CD4-positive, alpha-beta T cell (primary cell): Measurements from ENCODE around the gene RPL23. TPM values are rescaled to one million over a fixed set of nuclear protein-coding genes. Genes with fewer than 3 reads are reported as not detected.

ENCODE experiments used
- ATAC-seq: fragments of 200-7000 bp; cut with Tn5 transposase; one replicate; pipeline ENCODE4 v1.10.0; 2022; ENCODE audit warnings: mild to moderate bottlenecking; ENCODE audit not compliant: poor library complexity
- CTCF ChIA-PET: fragments of 350-600 bp; sonication (Branson Sonifier 250); formaldehyde crosslinking; loops from one replicate; lab custom pipeline; 2021; ENCODE audit warnings: antibody characterized with exemption, inconsistent platforms; lab: Charles Lee
- POLR2A ChIA-PET: fragments of 350-600 bp; sonication (Branson Sonifier 250); formaldehyde crosslinking; loops from one replicate; lab custom pipeline; 2021; ENCODE audit warnings: antibody characterized with exemption, inconsistent platforms; lab: Charles Lee
- DNase-seq, 14 experiments: peaks; one replicate each; pipeline ENCODE4 v3.0.0-alpha.2; 2013 to 2020; ENCODE audit warnings: mixed read lengths in 2 of 14
- H3K27ac ChIP-seq, 2 donors: one replicate each; pipeline versions ENCODE4 v1.5.1 to v1.7.0; 2013; ENCODE audit warnings: low read length in 2 of 2, low read depth in 1 of 2, mild to moderate bottlenecking in 1 of 2
- H3K27me3 ChIP-seq, 2 experiments: 1 replicate in 1 of 2; 2 replicates in 1 of 2; pipeline versions ENCODE4 v1.6.1 to v1.7.0; 2013; ENCODE audit warnings: low read length in 2 of 2, control low read depth in 1 of 2, mild to moderate bottlenecking in 1 of 2, moderate library complexity in 1 of 2; ENCODE audit not compliant: insufficient read depth in 2 of 2, control insufficient read depth in 1 of 2
- H3K36me3 ChIP-seq: one replicate; pipeline ENCODE4 v1.6.1; 2013; ENCODE audit warnings: low read length, control low read depth; ENCODE audit not compliant: insufficient read depth
- H3K4me1 ChIP-seq: one replicate; pipeline ENCODE4 v1.6.1; 2013; ENCODE audit warnings: low read length, control low read depth; ENCODE audit not compliant: insufficient read depth
- H3K4me3 ChIP-seq: one replicate; pipeline ENCODE4 v1.5.1; 2013; ENCODE audit warnings: mild to moderate bottlenecking, low read length, moderate library complexity
- H3K9me3 ChIP-seq, 2 experiments: 1 replicate in 1 of 2; 2 replicates in 1 of 2; pipeline versions ENCODE4 v1.6.1 to v1.7.0; 2013; ENCODE audit warnings: low read length in 2 of 2, mild to moderate bottlenecking in 2 of 2, control low read depth in 1 of 2, moderate library complexity in 1 of 2; ENCODE audit not compliant: control insufficient read depth in 1 of 2, insufficient read depth in 1 of 2
- H3K27ac Mint-ChIP-seq: one replicate; pipeline ENCODE4 v1.8.0; 2020; ENCODE audit warnings: mixed read lengths
- H3K27me3 Mint-ChIP-seq: one replicate; pipeline ENCODE4 v1.8.0; 2021; ENCODE audit warnings: mixed read lengths
- H3K36me3 Mint-ChIP-seq: one replicate; pipeline ENCODE4 v1.8.0; 2021; ENCODE audit warnings: low read depth, mixed read lengths
- H3K4me1 Mint-ChIP-seq: one replicate; pipeline ENCODE4 v1.8.0; 2021; ENCODE audit warnings: low read depth, mixed read lengths
- H3K4me3 Mint-ChIP-seq: one replicate; pipeline ENCODE4 v1.8.0; 2020; ENCODE audit warnings: mild to moderate bottlenecking, mixed read lengths
- H3K9me3 Mint-ChIP-seq: one replicate; pipeline ENCODE4 v1.8.0; 2020; ENCODE audit warnings: mixed read lengths
- intact Hi-C, 2 experiments: fragments of 100-400 bp; cut with DNase I in 1 of 2; cut with micrococcal nuclease in 1 of 2; formaldehyde crosslinking; loops; one replicate each; pipeline versions ENCODE4 v1.15.1 to v1.9.0; 2023 to 2025; cut with DNase I, micrococcal nuclease
- microRNA-seq: library from miRNA; unstranded; fragments of <30 nt; microRNA quantifications from one replicate; pipeline ENCODE4 v1.2.0, GENCODE V29; 2021; ENCODE audit warnings: borderline microRNAs expressed, borderline replicate concordance
- total RNA-seq, 174 experiments: library from RNA in 2 of 174; stranded (reverse) in 2 of 174; gene quantifications; one replicate each; pipeline ENCODE4 v1.2.3 and lab custom pipeline; 2021 to 2026
- TF ChIP-seq, protein P1 (sequence below): fragments of 200-600 bp; IDR thresholded peaks from one replicate; pipeline ENCODE4 v1.8.0; 2022; ENCODE audit warnings: antibody characterized with exemption, mild to moderate bottlenecking

RPL23 gene
- total RNA-seq, 2 experiments from 2014 or later, result 2,293 to 2,296 TPM

DNA sequence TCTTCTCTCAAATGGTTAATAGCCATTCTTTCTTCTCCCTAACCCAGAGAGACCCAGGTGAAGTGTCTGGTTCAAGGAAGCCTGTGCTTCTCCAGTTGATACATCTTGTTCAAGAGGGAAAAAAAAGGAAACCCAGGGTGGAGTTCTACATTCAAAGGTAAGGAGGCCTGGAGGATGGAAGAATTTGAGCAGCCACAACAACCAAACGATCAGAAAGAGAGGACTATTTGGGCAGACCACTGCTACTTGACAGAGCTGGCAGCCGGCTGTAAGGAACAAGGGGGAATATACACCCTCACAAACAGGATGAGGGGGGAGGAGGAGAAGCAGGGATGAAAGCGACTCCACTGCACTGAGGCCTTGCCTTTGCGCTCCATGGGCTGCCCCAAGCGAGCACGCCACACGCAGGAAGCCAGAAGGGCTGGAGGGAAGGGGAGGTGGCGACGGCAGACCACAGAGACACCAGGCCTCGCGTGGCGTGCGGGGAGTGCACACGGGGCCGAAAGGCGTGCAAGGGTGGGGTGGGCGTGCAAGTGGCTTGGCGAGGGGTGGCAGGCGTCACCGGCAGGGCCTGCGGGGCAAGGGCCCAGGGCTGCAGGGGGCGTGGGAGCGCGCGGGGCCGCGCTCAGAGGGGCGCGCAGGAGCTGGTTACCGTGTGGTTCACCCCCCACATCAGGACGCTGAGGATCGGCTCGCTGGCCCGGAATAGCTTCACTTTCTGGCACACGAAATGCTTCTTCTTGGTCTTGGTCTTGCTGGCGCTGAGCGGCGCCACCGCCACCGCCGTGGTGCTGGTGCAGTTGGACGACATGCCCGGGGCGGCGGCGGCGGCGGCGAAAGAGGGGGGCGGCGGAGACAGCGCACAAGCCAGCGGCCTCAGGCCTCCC, 54.7 kb downstream of the RPL23 start:
- H3K9me3 Mint-ChIP-seq, result no peaks in the 10 kb centered on the region
- Histone ChIP-seq H3K27me3 (no peaks in the 10 kb centered on the region), H3K4me3 (peak overlapping the region; percentile 65), H3K27ac (peak overlapping the region in 1 of 2 donors; percentile 64), H3K4me1 (peaks cover 26% of the 10 kb centered on the region), H3K9me3 (no peaks in the 10 kb centered on the region), H3K36me3 (peaks cover 33% of the 10 kb centered on the region)
- CTCF ChIA-PET, result interaction anchor here (0.7 to 1.3 kb wide), 2 partner anchors 37 to 64 kb away, joined by 3 to 4 read pairs; no protein-coding TSS in a partner anchor
- intact Hi-C loops, result loop anchor here in 1 of 2 experiments (1.0 kb wide), 3 partner anchors 26 to 54 kb away; partner anchors contain the start of genes CWC25, PSMB3 and RPL23
- no peaks in the 10 kb centered on the region for H3K27me3 Mint-ChIP-seq
- peaks cover 48% of the 10 kb centered on the region for H3K4me1 Mint-ChIP-seq
- peak overlapping the region; percentile 90 for H3K27ac Mint-ChIP-seq
- H3K36me3 Mint-ChIP-seq, result peaks cover 66% of the 10 kb centered on the region
- peak overlapping the region; percentile 92 for H3K4me3 Mint-ChIP-seq
- ATAC-seq (peak; percentile 47), DNase-seq (peak; percentile 14 to 83 (median 44))
- POLR2A ChIA-PET, result interaction anchor here (0.6 to 2.9 kb wide), 13 partner anchors 11 to 1182 kb away, joined by 3 to 14 read pairs (median 4); partner anchors contain the start of genes CWC25, LASP1, MLLT6 and PLXDC1
- TF ChIP-seq, protein P1, sequence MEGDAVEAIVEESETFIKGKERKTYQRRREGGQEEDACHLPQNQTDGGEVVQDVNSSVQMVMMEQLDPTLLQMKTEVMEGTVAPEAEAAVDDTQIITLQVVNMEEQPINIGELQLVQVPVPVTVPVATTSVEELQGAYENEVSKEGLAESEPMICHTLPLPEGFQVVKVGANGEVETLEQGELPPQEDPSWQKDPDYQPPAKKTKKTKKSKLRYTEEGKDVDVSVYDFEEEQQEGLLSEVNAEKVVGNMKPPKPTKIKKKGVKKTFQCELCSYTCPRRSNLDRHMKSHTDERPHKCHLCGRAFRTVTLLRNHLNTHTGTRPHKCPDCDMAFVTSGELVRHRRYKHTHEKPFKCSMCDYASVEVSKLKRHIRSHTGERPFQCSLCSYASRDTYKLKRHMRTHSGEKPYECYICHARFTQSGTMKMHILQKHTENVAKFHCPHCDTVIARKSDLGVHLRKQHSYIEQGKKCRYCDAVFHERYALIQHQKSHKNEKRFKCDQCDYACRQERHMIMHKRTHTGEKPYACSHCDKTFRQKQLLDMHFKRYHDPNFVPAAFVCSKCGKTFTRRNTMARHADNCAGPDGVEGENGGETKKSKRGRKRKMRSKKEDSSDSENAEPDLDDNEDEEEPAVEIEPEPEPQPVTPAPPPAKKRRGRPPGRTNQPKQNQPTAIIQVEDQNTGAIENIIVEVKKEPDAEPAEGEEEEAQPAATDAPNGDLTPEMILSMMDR, result no peak

Small RNA genes lying within 50 kb of the gene (microRNA-seq; reads per million reads assigned to microRNA genes)
- gene MIR4727, result 1.4 reads per million

Other genes with a start within 250 kb of the RPL23 start
- under 1 TPM in 1 of 2 experiments, not detected in 1; 0.06 TPM for gene SRCIN1, start 247.8 kb downstream of the RPL23 start, total RNA-seq
- under 1 TPM; 0.16 to 0.34 TPM for gene EPOP, start 178.8 kb downstream of the RPL23 start, total RNA-seq
- gene MLLT6, start 148.4 kb downstream of the RPL23 start, total RNA-seq, result 100 to 1,000 TPM; 321 to 324 TPM
- gene CISD3, start 123.4 kb downstream of the RPL23 start, total RNA-seq, result 1 to 10 TPM; 4.7 to 5.7 TPM
- not detected for gene PCGF2, start 105.4 kb downstream of the RPL23 start, total RNA-seq
- 10 to 100 TPM; 46.6 to 55.0 TPM for gene PSMB3, start 101.0 kb downstream of the RPL23 start, total RNA-seq
- 10 to 100 TPM; 17.0 to 17.2 TPM for gene PIP4K2B, start 54.2 kb downstream of the RPL23 start, total RNA-seq
- gene CWC25, start 28.4 kb downstream of the RPL23 start, total RNA-seq, result 10 to 100 TPM; 63.0 to 63.3 TPM
- 10 to 100 TPM; 50.1 to 50.5 TPM for gene LASP1, start 16.3 kb upstream of the RPL23 start, total RNA-seq
- not detected for gene FBXO47, start 113.7 kb upstream of the RPL23 start, total RNA-seq